GM18507 (cell line): ENCODE results near the gene COA5.

Experiments
- DNase-seq: peaks from one replicate; pipeline ENCODE4 v3.0.0; 2011; ENCODE audit warnings: low read depth; ENCODE audit not compliant: insufficient read length; ENCODE audit errors: extremely low spot score
- FAIRE-seq: peaks from 2 replicates; lab custom pipeline; 2011; peaks lifted over from hg19 to GRCh38; lab: Jason Lieb, UNC

COA5 gene

GRCh38 chr2:98608116-98608961 is at the start of gene COA5, which contains the start of gene UNC50:
Gene COA5 (minus strand): TSS chr2:98608512. CDS start chr2:98608405, 107 bp downstream.
Gene UNC50 (plus strand): TSS chr2:98608589. CDS start chr2:98609760, 1,171 bp downstream.
- peak; percentile 81 for FAIRE-seq
- DNase-seq = peak; percentile 96

- FAIRE-seq (no peak), DNase-seq (no peak)
Observed at GRCh38 chr2:98656800-98657199, 48.5 kb upstream of the COA5 start.

- DNase-seq (no peak), FAIRE-seq (peak; percentile 18)
Observed at GRCh38 chr2:98654699-98655495, 46.6 kb upstream of the COA5 start.

- FAIRE-seq = no peak
Observed at GRCh38 chr2:98650998-98651397, 42.7 kb upstream of the COA5 start.

GRCh38 chr2:98649992-98650375 is 41.7 kb upstream of the COA5 start:
- FAIRE-seq = no peak
- DNase-seq = no peak

More at GRCh38 chr2:98650998-98651397, 42.7 kb upstream of the COA5 start:
- no peak for DNase-seq

- FAIRE-seq (peak; percentile 90), DNase-seq (peak; percentile 15)
Observed at GRCh38 chr2:98649135-98649991, 41.1 kb upstream of the COA5 start.

- no peak for FAIRE-seq
- no peak for DNase-seq
Observed at GRCh38 chr2:98648451-98648850, 40.1 kb upstream of the COA5 start.

GRCh38 chr2:98647636-98648035 is 39.3 kb upstream of the COA5 start:
- DNase-seq = no peak
- no peak for FAIRE-seq

- no peak for DNase-seq
- peak; percentile 24 for FAIRE-seq
Observed at GRCh38 chr2:98643496-98644100, 35.3 kb upstream of the COA5 start.

- FAIRE-seq = peak; percentile 79
Observed at GRCh38 chr2:98637401-98638147, 29.3 kb upstream of the COA5 start.

GRCh38 chr2:98634406-98635092 is 26.2 kb upstream of the COA5 start:
- no peak for FAIRE-seq
- DNase-seq = no peak

More at GRCh38 chr2:98637401-98638147, 29.3 kb upstream of the COA5 start:
- DNase-seq = peak; percentile 26

- FAIRE-seq = no peak
- no peak for DNase-seq
Observed at GRCh38 chr2:98632351-98632750, 24.0 kb upstream of the COA5 start.

GRCh38 chr2:98623657-98624056 is 15.3 kb upstream of the COA5 start:
- no peak for FAIRE-seq
- DNase-seq = no peak

- FAIRE-seq (no peak), DNase-seq (no peak)
Observed at GRCh38 chr2:98617149-98617548, 8.8 kb upstream of the COA5 start.

GRCh38 chr2:98615481-98615880 is 7.2 kb upstream of the COA5 start:
- FAIRE-seq = no peak
- no peak for DNase-seq

- no peak for DNase-seq
- FAIRE-seq = no peak
Observed at GRCh38 chr2:98614024-98614739, 5.9 kb upstream of the COA5 start.

- FAIRE-seq (no peak), DNase-seq (no peak)
Observed at GRCh38 chr2:98608962-98609604, 771 bp upstream of the COA5 start.
